Measurements from ENCODE around the gene KCNIP4. TPM values are rescaled to one million over a fixed set of nuclear protein-coding genes. Genes with fewer than 3 reads are reported as not detected.

KCNIP4 gene
- total and polyA plus RNA-seq, 2 experiments from 2014 or later = 0.69 to 1.00 TPM

GRCh38 chr4:21710179-21710835, 238.3 kb downstream of the KCNIP4 start:
- Histone ChIP-seq H3K4me2 (no peak overlapping the region), H3K79me2 (no peaks in the 10 kb centered on the region), H3K9me3 (ENCODE audit: low read depth) (no peaks in the 10 kb centered on the region), H3K4me3 (no peak overlapping the region), H3K36me3 (replicated peaks; ENCODE audit: insufficient read depth, low read depth) (no peaks in the 10 kb centered on the region), H2AFZ (no peak overlapping the region), H3K27ac (no peak overlapping the region), H3K27me3 (no peaks in the 10 kb centered on the region), H3K9me2 (replicated peaks; ENCODE audit: insufficient read depth) (no peaks in the 10 kb centered on the region), H3K4me1 (ENCODE audit: insufficient read depth) (no peaks in the 10 kb centered on the region), H4K20me1 (ENCODE audit: insufficient read depth, poor library complexity, severe bottlenecking) (no peaks in the 10 kb centered on the region)
- TF ChIP-seq EZH2 (IDR thresholded peaks at IDR 0.05; ENCODE audit: borderline replicate concordance) (no peak), EZH2phosphoT487 (IDR thresholded peaks at IDR 0.05; ENCODE audit: low read depth, severe bottlenecking, unreplicated experiment) (no peak), CTCF (IDR thresholded peaks at IDR 0.05; ENCODE audit: poor library complexity) (no peak)
- no peak for DNase-seq (ENCODE audit: low spot score)
- 67% methylated on average over 6 of the region's 6 CpGs for WGBS (ENCODE audit: low lambda C conversion rate, missing lambda C conversion rate)

- Histone ChIP-seq H4K20me1 (ENCODE audit: insufficient read depth, poor library complexity, severe bottlenecking) (no peaks in the 10 kb centered on the region), H3K4me3 (no peak overlapping the region), H3K9me3 (ENCODE audit: low read depth) (no peaks in the 10 kb centered on the region), H3K27me3 (no peaks in the 10 kb centered on the region), H3K79me2 (no peaks in the 10 kb centered on the region), H3K27ac (no peak overlapping the region), H3K4me2 (no peak overlapping the region), H3K4me1 (ENCODE audit: insufficient read depth) (no peaks in the 10 kb centered on the region), H3K36me3 (replicated peaks; ENCODE audit: insufficient read depth, low read depth) (no peaks in the 10 kb centered on the region), H3K9me2 (replicated peaks; ENCODE audit: insufficient read depth) (no peaks in the 10 kb centered on the region), H2AFZ (no peak overlapping the region)
- no peak for DNase-seq (ENCODE audit: low spot score)
- TF ChIP-seq CTCF (IDR thresholded peaks at IDR 0.05; ENCODE audit: poor library complexity) (no peak), EZH2phosphoT487 (IDR thresholded peaks at IDR 0.05; ENCODE audit: low read depth, severe bottlenecking, unreplicated experiment) (no peak), EZH2 (IDR thresholded peaks at IDR 0.05; ENCODE audit: borderline replicate concordance) (no peak)
Measured at GRCh38 chr4:21709761-21710160, 238.8 kb downstream of the KCNIP4 start.

- Histone ChIP-seq H4K20me1 (ENCODE audit: insufficient read depth, poor library complexity, severe bottlenecking) (no peaks in the 10 kb centered on the region), H3K4me3 (no peak overlapping the region), H3K79me2 (no peaks in the 10 kb centered on the region), H3K27me3 (no peaks in the 10 kb centered on the region), H3K27ac (no peak overlapping the region), H2AFZ (no peak overlapping the region), H3K9me3 (ENCODE audit: low read depth) (no peaks in the 10 kb centered on the region), H3K4me2 (no peak overlapping the region), H3K9me2 (replicated peaks; ENCODE audit: insufficient read depth) (no peaks in the 10 kb centered on the region), H3K36me3 (replicated peaks; ENCODE audit: insufficient read depth, low read depth) (no peaks in the 10 kb centered on the region), H3K4me1 (ENCODE audit: insufficient read depth) (no peaks in the 10 kb centered on the region)
- 89% methylated on average over 1 of the region's 1 CpG for WGBS (ENCODE audit: low lambda C conversion rate, missing lambda C conversion rate)
- no peak for DNase-seq (ENCODE audit: low spot score)
- TF ChIP-seq EZH2phosphoT487 (IDR thresholded peaks at IDR 0.05; ENCODE audit: low read depth, severe bottlenecking, unreplicated experiment) = no peak
- no peak for TF ChIP-seq CTCF (IDR thresholded peaks at IDR 0.05; ENCODE audit: poor library complexity)
- TF ChIP-seq EZH2 (IDR thresholded peaks at IDR 0.05; ENCODE audit: borderline replicate concordance) = no peak
Measured at GRCh38 chr4:21709031-21709430, 239.5 kb downstream of the KCNIP4 start.

Data from hepatocyte (in vitro differentiated cells).